Breast epithelium (tissue), 3 donors: ENCODE data around the gene FRMD4A.

Experiments
- CTCF ChIP-seq, 3 donors: fragments of 450-650 bp; IDR thresholded peaks; one replicate each; pipeline ENCODE4 v1.5.1; 2016 to 2017; ENCODE audit warnings: antibody characterized with exemption in 3 of 3, mild to moderate bottlenecking in 3 of 3, moderate library complexity in 3 of 3
- POLR2A ChIP-seq: fragments of 450-650 bp; IDR thresholded peaks from one replicate; pipeline ENCODE4 v1.6.1; 2016; ENCODE audit warnings: antibody characterized with exemption, mild to moderate bottlenecking, moderate library complexity
- POLR2AphosphoS5 ChIP-seq, 3 donors: sonication (generic); formaldehyde crosslinking; IDR thresholded peaks; one replicate each; pipeline ENCODE4 v1.6.1; 2017; ENCODE audit warnings: antibody characterized with exemption in 3 of 3

DNA sequence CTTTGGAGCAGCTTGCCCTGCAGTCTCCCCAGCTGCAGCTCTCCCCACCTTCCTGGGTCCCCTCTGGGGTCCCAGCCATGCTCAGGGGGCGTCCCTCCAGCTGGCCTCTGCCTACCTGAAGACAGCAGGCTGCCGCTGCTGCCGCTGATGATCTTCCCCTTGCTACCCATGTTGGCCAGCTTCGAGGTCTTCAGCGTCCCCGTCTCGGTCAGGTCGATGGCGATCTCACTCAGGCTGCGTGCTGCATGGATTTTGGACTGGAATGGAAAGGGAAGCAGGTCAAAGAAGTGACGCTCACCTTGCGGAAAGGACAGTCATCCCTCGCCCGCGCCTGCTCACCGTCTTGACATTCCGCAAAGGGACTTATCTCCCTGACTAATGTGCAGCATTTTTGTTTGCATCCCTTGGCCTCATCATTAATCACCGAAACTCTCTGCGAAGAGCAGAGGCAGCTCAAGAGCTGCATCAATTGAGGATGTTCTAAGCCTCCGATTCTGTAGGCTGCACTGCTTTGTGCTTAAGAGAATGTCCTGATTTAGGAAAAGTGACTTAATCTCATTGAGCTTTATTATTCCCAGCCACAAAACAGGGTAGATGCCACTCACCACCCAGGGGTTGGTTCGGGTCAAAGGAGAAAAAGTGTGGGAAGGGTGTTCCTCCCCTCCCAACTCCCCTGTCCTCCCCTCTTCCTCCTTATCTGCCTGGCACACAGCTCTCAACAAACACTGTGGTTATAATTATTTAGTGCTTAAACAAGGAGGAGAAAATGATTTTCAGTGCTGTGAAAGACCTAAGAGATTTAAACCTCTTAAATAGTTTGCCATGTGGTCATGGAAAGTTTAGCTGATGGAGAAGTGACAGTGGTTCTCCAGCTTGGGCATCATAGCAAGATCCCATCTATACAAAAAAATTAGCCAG lies 636.7 kb downstream of the FRMD4A start:
- TF ChIP-seq POLR2AphosphoS5 (IDR thresholded peaks at IDR 0.05) = no peak
- TF ChIP-seq CTCF (IDR thresholded peaks at IDR 0.05) = no peak
- TF ChIP-seq POLR2A = no peak
